PC-9 (cell line): ENCODE measurements around the gene USF2. TPM values are rescaled to one million over a fixed set of nuclear protein-coding genes. Genes with fewer than 3 reads are reported as not detected.

ENCODE experiments used
- BruUV-seq: library from RNA; stranded (reverse); fragments of 400-500 nt; replicated peaks from 2 replicates; lab custom pipeline; 2021; lab: Mats Ljungman, UMichigan
- CTCF ChIA-PET: fragments of 300-600 bp; sonication (Branson Sonifier 250); formaldehyde crosslinking; loops from one replicate; lab custom pipeline; 2022; ENCODE audit warnings: antibody characterized with exemption; lab: Charles Lee
- POLR2A ChIA-PET: fragments of 300-600 bp; sonication (Branson Sonifier 250); formaldehyde crosslinking; loops from one replicate; lab custom pipeline; 2022; ENCODE audit warnings: antibody characterized with exemption; ENCODE audit not compliant: unreplicated experiment; lab: Charles Lee
- DNase-seq, 2 experiments: peaks; one replicate each; pipeline versions ENCODE4 v3.0.0 to v3.0.0-alpha.2; 2015 to 2022; ENCODE audit warnings: mixed read lengths in 1 of 2
- H2AFZ ChIP-seq: fragments of 200-600 bp; sonication (generic); 2 replicates; pipeline ENCODE4 v1.8.1; 2017; ENCODE audit warnings: antibody characterized with exemption
- H3F3A ChIP-seq: fragments of 200-600 bp; sonication (generic); 2 replicates; pipeline ENCODE4 v1.8.1; 2017; ENCODE audit warnings: antibody characterized with exemption, mild to moderate bottlenecking, low read depth; ENCODE audit not compliant: insufficient read depth
- H3K27ac ChIP-seq: fragments of 200-600 bp; sonication (generic); 2 replicates; pipeline ENCODE4 v1.6.1; 2016; ENCODE audit warnings: mixed run types
- H3K27me3 ChIP-seq: fragments of 200-600 bp; sonication (generic); 2 replicates; pipeline ENCODE4 v1.6.1; 2016; ENCODE audit warnings: low read depth, mixed run types; ENCODE audit not compliant: insufficient read depth
- H3K36me3 ChIP-seq: fragments of 200-600 bp; sonication (generic); 2 replicates; pipeline ENCODE4 v1.6.1; 2016; ENCODE audit warnings: low read depth, mixed run types
- H3K4me1 ChIP-seq: fragments of 200-600 bp; sonication (generic); replicated peaks from 2 replicates; pipeline ENCODE4 v1.6.1; 2016; ENCODE audit warnings: mixed run types; ENCODE audit not compliant: insufficient read depth
- H3K4me2 ChIP-seq: fragments of 200-600 bp; sonication (generic); 2 replicates; pipeline ENCODE4 v1.6.1; 2017; ENCODE audit warnings: mixed run types
- H3K4me3 ChIP-seq: fragments of 200-600 bp; sonication (generic); 2 replicates; pipeline ENCODE4 v1.6.1; 2016; ENCODE audit warnings: mixed run types
- H3K79me2 ChIP-seq: fragments of 200-600 bp; sonication (generic); 2 replicates; pipeline ENCODE4 v1.6.1; 2017; ENCODE audit warnings: low read depth, mixed run types
- H3K9me2 ChIP-seq: fragments of 200-600 bp; sonication (generic); 2 replicates; pipeline ENCODE4 v1.8.1; 2017; ENCODE audit warnings: mild to moderate bottlenecking; ENCODE audit not compliant: insufficient read depth
- H3K9me3 ChIP-seq: fragments of 200-600 bp; sonication (generic); 2 replicates; pipeline ENCODE4 v1.8.1; 2016; ENCODE audit warnings: low read depth; ENCODE audit not compliant: insufficient read depth
- H4K20me1 ChIP-seq: fragments of 200-600 bp; sonication (generic); 2 replicates; pipeline ENCODE4 v1.8.1; 2017; ENCODE audit not compliant: insufficient read depth
- EZH2 ChIP-seq: fragments of 200-600 bp; sonication (generic); IDR thresholded peaks from 2 replicates; pipeline ENCODE4 v1.8.0; 2017; ENCODE audit warnings: antibody characterized with exemption, low read depth
- intact Hi-C: fragments of 100-400 bp; cut with micrococcal nuclease; formaldehyde crosslinking; loops from one replicate; pipeline ENCODE4 v1.10.0; 2022; ENCODE audit not compliant: unreplicated experiment
- total RNA-seq: library from RNA; stranded (reverse); gene quantifications from 2 replicates; pipeline ENCODE4 v1.2.3, GENCODE V29; 2021
- TF ChIP-seq, protein P1 (sequence below): fragments of 200-600 bp; sonication (generic); conservative IDR thresholded peaks from 2 replicates; pipeline ENCODE4 v1.6.1; 2017; ENCODE audit warnings: mixed run types, antibody characterized with exemption, mild to moderate bottlenecking, moderate library complexity

The USF2 gene
- total RNA-seq, 1 experiment from 2014 or later, result 98.2 TPM

GRCh38 chr19:35271546-35271945 is 2.8 kb downstream of the USF2 start:
- DNase-seq, result no peak
- no peaks in the 10 kb centered on the region for H3K9me2 ChIP-seq
- H3K4me1 ChIP-seq, result peaks cover 11% of the 10 kb centered on the region; the same call in 1 of the 2 replicates
- no peak for TF ChIP-seq EZH2
- TF ChIP-seq, protein P1, sequence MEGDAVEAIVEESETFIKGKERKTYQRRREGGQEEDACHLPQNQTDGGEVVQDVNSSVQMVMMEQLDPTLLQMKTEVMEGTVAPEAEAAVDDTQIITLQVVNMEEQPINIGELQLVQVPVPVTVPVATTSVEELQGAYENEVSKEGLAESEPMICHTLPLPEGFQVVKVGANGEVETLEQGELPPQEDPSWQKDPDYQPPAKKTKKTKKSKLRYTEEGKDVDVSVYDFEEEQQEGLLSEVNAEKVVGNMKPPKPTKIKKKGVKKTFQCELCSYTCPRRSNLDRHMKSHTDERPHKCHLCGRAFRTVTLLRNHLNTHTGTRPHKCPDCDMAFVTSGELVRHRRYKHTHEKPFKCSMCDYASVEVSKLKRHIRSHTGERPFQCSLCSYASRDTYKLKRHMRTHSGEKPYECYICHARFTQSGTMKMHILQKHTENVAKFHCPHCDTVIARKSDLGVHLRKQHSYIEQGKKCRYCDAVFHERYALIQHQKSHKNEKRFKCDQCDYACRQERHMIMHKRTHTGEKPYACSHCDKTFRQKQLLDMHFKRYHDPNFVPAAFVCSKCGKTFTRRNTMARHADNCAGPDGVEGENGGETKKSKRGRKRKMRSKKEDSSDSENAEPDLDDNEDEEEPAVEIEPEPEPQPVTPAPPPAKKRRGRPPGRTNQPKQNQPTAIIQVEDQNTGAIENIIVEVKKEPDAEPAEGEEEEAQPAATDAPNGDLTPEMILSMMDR, result no peak
- H3K79me2 ChIP-seq, result peaks cover 20% of the 10 kb centered on the region
- no TSS peak for BruUV-seq
- ChIA-PET POLR2A (interaction anchor here (0.7 kb wide), 1 partner anchor 17 kb away, joined by 4 read pairs; no protein-coding TSS in a partner anchor), CTCF (no interaction called here)
- intact Hi-C loops, result no loop called here
- no peak overlapping the region for H3K27ac ChIP-seq
- H3K9me3 ChIP-seq, result no peaks in the 10 kb centered on the region
- no peak overlapping the region for H3K4me3 ChIP-seq
- no peaks in the 10 kb centered on the region; the same call in 1 of the 2 replicates for H3F3A ChIP-seq
- no peaks in the 10 kb centered on the region; the same call in 1 of the 2 replicates for H4K20me1 ChIP-seq
- peaks cover 17% of the 10 kb centered on the region for H3K36me3 ChIP-seq
- H2AFZ ChIP-seq, result no peak overlapping the region
- H3K27me3 ChIP-seq, result no peaks in the 10 kb centered on the region
- no peak overlapping the region for H3K4me2 ChIP-seq

DNA sequence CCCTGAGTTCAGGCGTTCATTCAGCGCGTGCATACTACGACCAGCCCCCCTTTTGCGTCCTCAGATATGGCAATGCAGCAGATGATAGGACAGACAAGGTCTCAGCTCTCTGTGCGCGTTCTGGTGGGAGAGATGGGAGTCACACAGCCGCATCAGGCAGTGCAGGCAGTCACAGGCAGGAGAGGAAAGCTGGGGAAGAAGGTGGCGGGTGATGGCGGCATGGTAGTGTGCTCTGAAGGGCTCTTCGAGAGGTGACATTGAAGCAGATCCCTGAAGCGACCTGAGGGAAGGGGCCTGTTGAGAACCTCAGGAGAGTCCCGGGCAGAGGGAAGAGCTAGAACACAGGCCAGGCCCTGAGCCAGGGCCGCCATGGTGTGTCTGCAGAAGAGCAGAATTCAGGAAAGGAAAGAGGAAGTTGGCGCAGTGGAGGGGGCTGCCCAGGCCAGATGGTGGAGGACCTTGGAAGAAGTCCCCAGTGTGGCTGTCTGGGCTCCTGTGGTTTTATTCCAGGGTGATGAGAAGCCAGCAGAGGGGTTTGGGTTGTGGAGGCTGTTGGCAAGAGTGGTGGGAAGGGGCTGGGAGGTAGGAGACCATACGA is 3.5 kb downstream of the USF2 start:
- no TSS peak for BruUV-seq
- Histone ChIP-seq H3K36me3 (peaks cover 17% of the 10 kb centered on the region), H3K9me2 (no peaks in the 10 kb centered on the region), H3K79me2 (peaks cover 15% of the 10 kb centered on the region), H3K4me1 (peaks cover 7% of the 10 kb centered on the region; the same call in 1 of the 2 replicates), H3F3A (no peaks in the 10 kb centered on the region; the same call in 1 of the 2 replicates), H2AFZ (no peak overlapping the region), H3K4me2 (no peak overlapping the region), H3K9me3 (no peaks in the 10 kb centered on the region), H3K27me3 (no peaks in the 10 kb centered on the region), H3K27ac (no peak overlapping the region), H4K20me1 (no peaks in the 10 kb centered on the region; the same call in 1 of the 2 replicates), H3K4me3 (no peak overlapping the region)
- TF ChIP-seq, protein P1, result no peak
- TF ChIP-seq EZH2, result no peak
- no peak for DNase-seq
- ChIA-PET POLR2A (interaction anchor here (0.7 kb wide), 1 partner anchor 17 kb away, joined by 4 read pairs; no protein-coding TSS in a partner anchor), CTCF (no interaction called here)
- intact Hi-C loops, result no loop called here

GRCh38 chr19:35272954-35273649 is 4.3 kb downstream of the USF2 start:
- POLR2A ChIA-PET, result interaction anchor here (0.7 kb wide), 1 partner anchor 41 kb away, joined by 3 read pairs; no protein-coding TSS in a partner anchor

More at GRCh38 chr19:35272954-35273649, 4.3 kb downstream of the USF2 start:
- Histone ChIP-seq H3K79me2 (peaks cover 15% of the 10 kb centered on the region), H4K20me1 (no peaks in the 10 kb centered on the region; the same call in 1 of the 2 replicates), H3K27me3 (no peaks in the 10 kb centered on the region), H2AFZ (no peak overlapping the region), H3F3A (no peaks in the 10 kb centered on the region; the same call in 1 of the 2 replicates), H3K4me3 (no peak overlapping the region), H3K9me3 (no peaks in the 10 kb centered on the region), H3K4me1 (peaks cover 7% of the 10 kb centered on the region; the same call in 1 of the 2 replicates), H3K4me2 (no peak overlapping the region), H3K27ac (no peak overlapping the region), H3K9me2 (no peaks in the 10 kb centered on the region), H3K36me3 (peaks cover 17% of the 10 kb centered on the region)
- TF ChIP-seq, protein P1, result no peak
- TF ChIP-seq EZH2, result no peak
- no TSS peak for BruUV-seq
- no peak for DNase-seq
- intact Hi-C loops, result no loop called here
- CTCF ChIA-PET, result interaction anchor here (0.6 kb wide), 1 partner anchor 84 kb away, joined by 4 read pairs; no protein-coding TSS in a partner anchor
